ENCODE results near the gene PCDHB8.
"Not testable (repeated sequence)": the region's sequence is repeated elsewhere in the genome, so short reads cannot be mapped to it uniquely, and the experiment has no call there.

The PCDHB8 gene

DNA sequence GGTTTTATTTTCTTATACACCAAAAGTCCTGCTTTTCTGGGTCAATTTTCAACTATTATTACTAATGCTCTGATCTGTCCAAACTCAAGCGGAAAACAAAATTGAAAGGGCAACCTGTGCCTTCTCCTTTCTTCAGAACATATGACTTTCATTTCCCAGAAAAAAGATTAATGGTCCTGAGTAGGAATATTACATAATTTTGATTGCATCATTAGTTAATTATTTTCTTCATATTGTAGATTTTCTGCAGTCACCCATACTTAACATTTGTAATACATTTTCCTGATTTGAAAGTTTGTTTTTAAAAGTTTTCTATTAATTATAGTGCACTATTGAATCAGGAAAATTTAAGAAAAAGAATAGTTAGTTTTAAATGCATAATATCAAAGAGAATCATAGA, 1.7 kb upstream of the PCDHB8 start:
- POLR2A ChIA-PET = no interaction called here
- TF ChIP-seq, protein P1, sequence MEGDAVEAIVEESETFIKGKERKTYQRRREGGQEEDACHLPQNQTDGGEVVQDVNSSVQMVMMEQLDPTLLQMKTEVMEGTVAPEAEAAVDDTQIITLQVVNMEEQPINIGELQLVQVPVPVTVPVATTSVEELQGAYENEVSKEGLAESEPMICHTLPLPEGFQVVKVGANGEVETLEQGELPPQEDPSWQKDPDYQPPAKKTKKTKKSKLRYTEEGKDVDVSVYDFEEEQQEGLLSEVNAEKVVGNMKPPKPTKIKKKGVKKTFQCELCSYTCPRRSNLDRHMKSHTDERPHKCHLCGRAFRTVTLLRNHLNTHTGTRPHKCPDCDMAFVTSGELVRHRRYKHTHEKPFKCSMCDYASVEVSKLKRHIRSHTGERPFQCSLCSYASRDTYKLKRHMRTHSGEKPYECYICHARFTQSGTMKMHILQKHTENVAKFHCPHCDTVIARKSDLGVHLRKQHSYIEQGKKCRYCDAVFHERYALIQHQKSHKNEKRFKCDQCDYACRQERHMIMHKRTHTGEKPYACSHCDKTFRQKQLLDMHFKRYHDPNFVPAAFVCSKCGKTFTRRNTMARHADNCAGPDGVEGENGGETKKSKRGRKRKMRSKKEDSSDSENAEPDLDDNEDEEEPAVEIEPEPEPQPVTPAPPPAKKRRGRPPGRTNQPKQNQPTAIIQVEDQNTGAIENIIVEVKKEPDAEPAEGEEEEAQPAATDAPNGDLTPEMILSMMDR (IDR thresholded peaks at IDR 0.05; ENCODE audit: insufficient read depth, low read length, missing control alignments) = no peak
- no peak overlapping the region for H3K4me3 ChIP-seq (ENCODE audit: low read depth, low read length)
- CTCF ChIA-PET = no interaction called here
- DNase-seq (ENCODE audit: low read depth, low spot score) = no peak

DNA sequence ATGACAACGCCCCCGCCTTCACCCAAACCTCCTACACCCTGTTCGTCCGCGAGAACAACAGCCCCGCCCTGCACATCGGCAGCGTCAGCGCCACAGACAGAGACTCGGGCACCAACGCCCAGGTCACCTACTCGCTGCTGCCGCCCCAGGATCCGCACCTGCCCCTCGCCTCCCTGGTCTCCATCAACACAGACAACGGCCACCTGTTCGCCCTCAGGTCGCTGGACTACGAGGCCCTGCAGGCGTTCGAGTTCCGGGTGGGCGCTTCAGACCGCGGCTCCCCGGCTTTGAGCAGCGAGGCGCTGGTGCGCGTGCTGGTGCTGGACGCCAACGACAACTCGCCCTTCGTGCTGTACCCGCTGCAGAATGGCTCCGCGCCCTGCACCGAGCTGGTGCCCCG, 1.8 kb downstream of the PCDHB8 start:
- CTCF ChIA-PET; POLR2A ChIA-PET; DNase-seq (ENCODE audit: low read depth, low spot score); H3K4me3 ChIP-seq (ENCODE audit: low read depth, low read length): not testable (repeated sequence)

DNA sequence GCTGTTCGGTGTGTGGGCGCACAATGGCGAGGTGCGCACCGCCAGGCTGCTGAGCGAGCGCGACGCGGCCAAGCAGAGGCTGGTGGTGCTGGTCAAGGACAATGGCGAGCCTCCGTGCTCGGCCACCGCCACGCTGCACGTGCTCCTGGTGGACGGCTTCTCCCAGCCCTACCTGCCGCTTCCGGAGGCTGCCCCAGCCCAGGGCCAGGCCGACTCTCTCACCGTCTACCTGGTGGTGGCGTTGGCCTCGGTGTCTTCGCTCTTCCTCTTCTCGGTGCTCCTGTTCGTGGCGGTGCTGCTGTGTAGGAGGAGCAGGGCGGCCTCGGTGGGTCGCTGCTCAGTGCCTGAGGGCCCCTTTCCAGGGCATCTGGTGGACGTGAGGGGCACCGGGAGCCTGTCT, 2.3 kb downstream of the PCDHB8 start:
- DNase-seq (ENCODE audit: low read depth, low spot score); CTCF ChIA-PET; H3K4me3 ChIP-seq (ENCODE audit: low read depth, low read length); POLR2A ChIA-PET: not testable (repeated sequence)

DNA sequence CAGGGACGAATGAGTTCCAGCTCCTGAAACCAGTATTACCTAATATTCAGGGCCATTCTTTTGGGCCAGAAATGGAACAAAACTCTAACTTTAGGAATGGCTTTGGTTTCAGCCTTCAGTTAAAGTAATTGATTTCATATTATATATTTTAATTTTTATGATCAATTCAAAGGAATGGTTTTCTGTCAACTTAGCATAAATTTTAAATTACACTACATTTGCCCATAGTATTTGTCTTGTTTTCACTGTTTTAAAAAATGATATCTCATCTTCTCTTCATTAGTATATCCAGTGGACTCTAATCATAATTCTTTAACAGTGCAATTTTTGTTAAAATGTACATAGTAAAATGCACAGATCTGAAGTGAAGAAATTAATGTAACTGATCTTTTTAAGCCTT, 2.7 kb downstream of the PCDHB8 start:
- TF ChIP-seq, protein P1 (IDR thresholded peaks at IDR 0.05; ENCODE audit: insufficient read depth, low read length, missing control alignments) = no peak
- ChIA-PET POLR2A (no interaction called here), CTCF (no interaction called here)
- DNase-seq (ENCODE audit: low read depth, low spot score) = no peak
- no peak overlapping the region for H3K4me3 ChIP-seq (ENCODE audit: low read depth, low read length)

DNA sequence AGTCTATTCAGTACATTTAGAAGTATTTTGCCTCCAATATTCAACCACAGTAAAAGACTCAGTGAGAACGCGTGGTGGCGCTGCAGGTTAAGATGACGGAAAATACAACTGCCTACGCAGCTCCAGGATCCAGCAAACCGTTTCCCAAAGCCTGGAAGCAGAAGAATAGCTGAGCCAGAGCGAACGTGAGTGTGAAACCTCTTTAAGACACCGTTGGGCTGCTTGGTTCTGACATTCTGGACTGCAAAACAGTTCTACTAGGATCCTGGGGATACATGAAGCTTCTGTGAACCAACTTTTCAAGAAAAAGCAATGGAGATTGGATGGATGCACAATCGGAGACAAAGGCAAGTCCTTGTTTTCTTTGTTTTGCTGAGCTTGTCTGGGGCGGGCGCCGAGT, 4.7 kb downstream of the PCDHB8 start, which contains the start of gene PCDHB16:
TSS of gene PCDHB16 (plus strand) at position 140 of the 400 bp plus-strand sequence. CDS start at position 313, 173 bp downstream.
- TF ChIP-seq, protein P1 (IDR thresholded peaks at IDR 0.05; ENCODE audit: insufficient read depth, low read length, missing control alignments) = no peak
- DNase-seq (ENCODE audit: low read depth, low spot score) = no peak
- CTCF ChIA-PET = interaction anchor here (0.8 to 1.9 kb wide), 6 partner anchors 8 to 386 kb away, joined by 3 to 11 read pairs (median 4); partner anchors contain the start of gene PCDHB7
- POLR2A ChIA-PET = no interaction called here
- H3K4me3 ChIP-seq (ENCODE audit: low read depth, low read length) = peak within 1 kb of the TSS; percentile 23; the same call in 1 of the 2 replicates

DNA sequence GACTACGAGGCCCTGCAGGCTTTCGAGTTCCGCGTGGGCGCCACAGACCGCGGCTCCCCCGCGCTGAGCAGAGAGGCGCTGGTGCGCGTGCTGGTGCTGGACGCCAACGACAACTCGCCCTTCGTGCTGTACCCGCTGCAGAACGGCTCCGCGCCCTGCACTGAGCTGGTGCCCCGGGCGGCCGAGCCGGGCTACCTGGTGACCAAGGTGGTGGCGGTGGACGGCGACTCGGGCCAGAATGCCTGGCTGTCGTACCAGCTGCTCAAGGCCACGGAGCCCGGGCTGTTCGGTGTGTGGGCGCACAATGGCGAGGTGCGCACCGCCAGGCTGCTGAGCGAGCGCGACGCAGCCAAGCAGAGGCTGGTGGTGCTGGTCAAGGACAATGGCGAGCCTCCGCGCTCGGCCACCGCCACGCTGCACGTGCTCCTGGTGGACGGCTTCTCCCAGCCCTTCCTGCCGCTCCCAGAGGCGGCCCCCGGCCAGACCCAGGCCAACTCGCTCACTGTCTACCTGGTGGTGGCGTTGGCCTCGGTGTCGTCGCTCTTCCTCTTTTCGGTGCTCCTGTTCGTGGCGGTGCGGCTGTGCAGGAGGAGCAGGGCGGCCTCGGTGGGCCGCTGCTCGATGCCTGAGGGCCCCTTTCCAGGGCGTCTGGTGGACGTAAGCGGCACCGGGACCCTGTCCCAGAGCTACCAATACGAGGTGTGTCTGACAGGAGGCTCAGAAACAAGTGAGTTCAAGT, 6.7 kb downstream of the PCDHB8 start:
- POLR2A ChIA-PET; DNase-seq (ENCODE audit: low read depth, low spot score); H3K4me3 ChIP-seq (ENCODE audit: low read depth, low read length): not testable (repeated sequence)
- CTCF ChIA-PET = interaction anchor here (0.9 kb wide), 1 partner anchor 383 kb away, joined by 3 read pairs; no protein-coding TSS in a partner anchor

DNA sequence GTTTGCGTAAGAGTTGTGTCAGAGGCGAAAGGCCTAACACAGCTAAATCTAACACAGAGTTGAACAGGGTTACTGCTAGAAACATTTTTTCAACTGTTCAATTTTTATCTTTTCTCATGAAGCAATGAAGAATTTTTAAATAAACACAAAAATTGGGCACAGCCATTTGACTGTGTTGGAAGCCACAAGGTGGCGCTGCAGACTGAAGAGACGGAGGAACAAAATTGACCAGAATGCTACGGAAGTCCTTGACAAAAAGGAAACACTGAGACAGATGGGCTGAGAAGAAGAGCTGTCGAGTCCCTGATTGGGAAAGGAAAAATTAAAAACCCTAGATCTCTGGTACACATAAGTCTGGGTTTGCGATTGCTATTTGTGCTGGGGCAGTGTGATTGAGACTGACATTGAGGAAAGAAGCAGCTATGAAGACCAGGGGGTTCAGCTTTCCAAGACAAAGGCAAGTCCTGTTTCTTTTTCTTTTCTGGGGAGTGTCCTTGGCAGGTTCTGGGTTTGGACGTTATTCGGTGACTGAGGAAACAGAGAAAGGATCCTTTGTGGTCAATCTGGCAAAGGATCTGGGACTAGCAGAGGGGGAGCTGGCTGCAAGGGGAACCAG, 9.4 kb downstream of the PCDHB8 start, which contains the start of gene PCDHB9:
TSS of gene PCDHB9 (plus strand) at position 265 of the 616 bp plus-strand sequence. CDS start at position 423, 158 bp downstream.
- CTCF ChIA-PET = interaction anchor here (0.7 to 1.6 kb wide), 3 partner anchors 10 to 377 kb away, joined by 4 to 5 read pairs (median 5); no protein-coding TSS in a partner anchor
- POLR2A ChIA-PET = no interaction called here
- DNase-seq (ENCODE audit: low read depth, low spot score) = no peak
- TF ChIP-seq, protein P1 (IDR thresholded peaks at IDR 0.05; ENCODE audit: insufficient read depth, low read length, missing control alignments) = peak; percentile 0
- H3K4me3 ChIP-seq (ENCODE audit: low read depth, low read length) = no peak within 1 kb of the TSS

DNA sequence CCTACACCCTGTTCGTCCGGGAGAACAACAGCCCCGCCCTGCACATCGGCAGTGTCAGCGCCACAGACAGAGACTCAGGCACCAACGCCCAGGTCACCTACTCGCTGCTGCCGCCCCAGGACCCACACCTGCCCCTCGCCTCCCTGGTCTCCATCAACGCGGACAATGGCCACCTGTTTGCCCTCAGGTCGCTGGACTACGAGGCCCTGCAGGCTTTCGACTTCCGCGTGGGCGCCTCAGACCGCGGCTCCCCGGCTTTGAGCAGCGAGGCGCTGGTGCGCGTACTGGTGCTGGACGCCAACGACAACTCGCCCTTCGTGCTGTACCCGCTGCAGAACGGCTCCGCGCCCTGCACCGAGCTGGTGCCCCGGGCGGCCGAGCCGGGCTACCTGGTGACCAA, 11.1 kb downstream of the PCDHB8 start:
- CTCF ChIA-PET; POLR2A ChIA-PET; H3K4me3 ChIP-seq (ENCODE audit: low read depth, low read length); DNase-seq (ENCODE audit: low read depth, low spot score): not testable (repeated sequence)

DNA sequence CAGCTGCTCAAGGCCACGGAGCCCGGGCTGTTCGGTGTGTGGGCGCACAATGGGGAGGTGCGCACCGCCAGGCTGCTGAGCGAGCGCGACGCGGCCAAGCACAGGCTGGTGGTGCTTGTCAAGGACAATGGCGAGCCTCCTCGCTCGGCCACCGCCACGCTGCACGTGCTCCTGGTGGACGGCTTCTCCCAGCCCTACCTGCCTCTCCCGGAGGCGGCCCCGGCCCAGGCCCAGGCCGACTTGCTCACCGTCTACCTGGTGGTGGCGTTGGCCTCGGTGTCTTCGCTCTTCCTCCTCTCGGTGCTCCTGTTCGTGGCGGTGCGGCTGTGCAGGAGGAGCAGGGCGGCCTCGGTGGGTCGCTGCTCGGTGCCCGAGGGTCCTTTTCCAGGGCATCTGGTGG, 11.5 kb downstream of the PCDHB8 start:
- POLR2A ChIA-PET; CTCF ChIA-PET; DNase-seq (ENCODE audit: low read depth, low spot score); H3K4me3 ChIP-seq (ENCODE audit: low read depth, low read length): not testable (repeated sequence)

Data from AG04449 (cell line).